SKM-1 treated with dmso at 0.1 percent for 144 hours (cell line): ENCODE results near the gene NCAPH2.

ENCODE experiments used
- DNase-seq: peaks from one replicate; lab custom pipeline; 2025; ENCODE audit not compliant: unreplicated experiment; lab: John Stamatoyannopoulos, UW

NCAPH2 gene

DNA sequence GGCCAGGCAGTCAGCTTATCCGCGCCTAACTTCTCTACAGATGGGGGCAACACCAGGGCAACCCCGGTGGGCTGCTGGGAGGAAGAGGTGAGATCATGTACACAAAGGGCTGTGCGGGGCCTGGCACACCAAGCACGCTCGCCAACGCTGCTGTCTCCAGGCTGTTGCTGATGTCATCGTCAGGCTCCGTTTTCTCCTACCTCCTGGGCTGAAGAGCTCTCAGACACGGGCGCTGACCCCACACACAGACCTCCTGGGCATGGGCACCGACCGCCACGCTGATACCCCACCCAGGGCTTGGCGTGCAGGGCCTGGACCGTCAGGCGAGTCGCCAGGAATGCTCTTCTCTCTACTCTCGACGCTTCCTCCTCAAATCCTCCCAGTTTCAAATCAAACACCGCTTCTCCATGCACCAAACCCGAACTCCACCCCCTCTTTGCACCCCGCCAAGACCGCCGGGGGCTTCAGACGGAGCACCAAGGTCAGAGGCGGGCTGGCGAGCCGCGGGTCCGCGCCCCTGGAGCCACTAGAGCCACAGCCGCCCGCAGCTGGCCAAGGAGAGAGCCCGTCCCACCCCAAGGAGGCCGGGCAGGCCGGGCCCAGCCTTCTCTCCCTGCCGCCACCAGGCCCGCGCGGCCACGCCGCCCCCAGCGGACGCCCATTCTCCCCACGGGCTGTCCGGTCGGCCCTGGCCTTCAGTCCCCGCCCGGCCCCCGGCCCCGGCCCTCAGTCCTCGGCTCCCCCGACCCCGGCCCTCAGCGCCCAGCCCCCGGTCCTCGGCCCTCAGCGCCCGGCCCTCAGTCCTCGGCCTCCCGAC, 34.0 kb upstream of the NCAPH2 start:
- no peak for DNase-seq

DNA sequence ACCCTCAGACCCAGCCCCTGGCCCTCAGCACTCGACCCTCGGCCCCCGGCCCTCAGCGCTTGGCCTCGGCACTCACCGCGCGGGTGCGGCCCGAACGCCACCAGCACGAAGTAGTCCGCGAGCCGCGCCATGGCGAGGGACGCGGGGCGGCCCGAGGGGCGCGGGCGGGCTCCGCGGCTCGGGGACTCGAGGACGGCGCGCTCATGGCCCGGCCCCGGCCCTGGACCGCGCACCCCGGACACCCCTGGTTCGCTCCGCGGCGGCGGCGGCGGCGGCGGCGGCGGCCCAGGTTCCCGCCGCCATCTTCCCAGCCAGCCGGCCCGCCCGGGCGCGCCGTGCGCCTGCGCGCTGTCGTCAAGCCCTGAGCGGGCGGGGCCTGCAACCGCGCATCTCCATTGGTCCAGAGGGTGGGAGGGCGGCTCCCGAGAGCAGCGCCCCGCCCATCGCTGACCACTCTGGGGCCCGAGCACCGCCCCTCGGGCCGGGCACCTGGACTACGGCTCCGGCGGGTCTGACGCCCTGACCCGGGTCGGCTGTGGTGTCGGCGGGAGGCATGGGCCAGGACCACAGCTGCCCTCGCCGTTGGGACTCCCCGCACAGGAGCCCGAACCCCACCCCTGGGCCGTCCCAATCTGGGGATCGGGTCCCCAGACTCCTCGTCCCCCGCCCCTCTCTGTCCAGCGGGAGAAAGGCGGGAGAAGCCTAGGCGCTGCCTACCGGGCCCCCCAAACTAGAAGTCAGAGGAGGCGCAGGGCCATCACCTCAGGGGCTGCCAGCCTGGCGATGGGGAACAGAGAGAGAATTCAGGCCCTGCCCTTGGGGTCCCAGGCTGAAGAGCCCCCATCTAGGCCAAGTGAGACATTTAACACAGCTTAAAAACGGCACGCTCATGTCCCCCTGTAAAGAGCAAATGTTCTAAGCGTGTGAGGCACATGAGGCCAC, 33.0 kb upstream of the NCAPH2 start, which contains the start of gene SBF1:
Gene SBF1 (minus strand): TSS at position 326 of the 942 bp plus-strand sequence. CDS start 195 bp downstream, at position 131.
- peak; percentile 84 for DNase-seq

DNA sequence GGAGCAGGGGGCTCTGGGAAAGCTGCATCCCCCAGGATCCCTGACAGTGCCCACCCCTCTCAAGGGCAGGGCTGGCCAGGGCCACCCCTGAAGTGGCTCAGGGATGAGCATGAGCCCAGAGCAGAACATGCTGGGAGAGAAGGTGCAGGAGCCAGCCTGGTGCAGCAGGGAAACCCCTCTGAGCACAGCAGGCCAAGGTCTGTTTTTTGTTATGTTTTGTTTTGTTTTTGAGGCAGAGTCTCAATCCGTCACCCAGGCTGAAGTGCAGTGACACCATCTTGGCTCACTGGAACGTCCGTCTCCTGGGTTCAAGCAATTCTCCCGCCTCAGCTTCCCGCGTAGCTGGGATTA, 32.4 kb upstream of the NCAPH2 start:
- no peak for DNase-seq

DNA sequence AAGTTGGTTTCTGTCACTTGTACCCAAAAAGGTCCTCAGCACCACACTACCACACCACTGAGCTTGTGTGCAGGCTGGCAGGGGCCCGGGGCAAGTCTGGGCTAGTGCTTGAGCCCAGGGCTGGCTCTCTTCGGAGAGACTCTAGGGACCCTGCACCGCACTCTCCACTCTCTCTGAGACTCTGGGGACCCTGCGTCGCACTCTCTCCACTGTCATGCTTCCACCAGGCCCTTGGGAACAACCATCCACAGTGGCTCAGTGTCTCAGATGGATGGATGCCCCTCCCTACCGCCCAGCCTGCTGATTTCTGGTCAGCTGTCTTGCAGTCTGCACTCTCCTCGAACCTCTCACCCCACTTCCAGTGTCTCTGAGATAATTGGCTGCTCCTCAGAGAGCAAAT, 31.2 kb upstream of the NCAPH2 start:
- DNase-seq: no peak

DNA sequence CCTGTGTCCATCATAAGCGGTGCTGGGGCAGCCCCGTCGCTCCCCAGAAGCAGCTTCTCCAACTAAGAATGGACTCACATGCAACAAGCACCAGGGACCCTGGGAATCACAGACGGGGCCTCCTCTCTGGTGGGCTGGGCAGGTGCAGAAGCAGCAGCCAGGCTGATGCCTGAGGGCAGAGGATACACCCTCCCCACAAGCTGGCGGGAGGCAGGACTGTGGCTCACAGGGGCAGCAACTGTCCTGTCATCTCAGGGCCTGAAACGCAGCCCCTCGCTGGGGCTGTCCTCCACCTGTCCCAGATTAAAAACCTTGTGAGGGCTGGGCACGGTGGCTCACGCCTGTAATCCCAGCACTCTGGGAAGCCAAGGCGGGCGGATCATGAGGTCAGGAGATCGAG, 30.1 kb upstream of the NCAPH2 start:
- DNase-seq: no peak

DNA sequence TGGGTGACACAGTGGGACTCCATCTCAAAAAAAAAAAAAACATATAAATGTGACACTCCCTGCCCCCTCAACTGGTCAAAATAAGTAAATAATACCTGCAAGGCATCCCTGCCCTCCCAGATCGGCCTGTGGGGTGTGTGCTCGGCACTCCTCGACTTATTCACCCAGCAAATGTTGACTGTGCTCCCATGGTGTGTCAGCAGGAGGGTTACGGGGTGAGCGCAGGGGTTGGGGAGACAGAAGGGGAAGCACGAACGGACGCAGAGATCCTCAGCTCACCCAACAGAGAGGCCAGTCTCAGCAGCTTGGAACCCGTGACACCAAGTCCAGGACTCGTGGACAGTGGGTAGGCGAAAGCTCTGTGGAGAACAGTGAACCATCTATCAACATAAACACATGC, 28.3 kb upstream of the NCAPH2 start:
- no peak for DNase-seq

DNA sequence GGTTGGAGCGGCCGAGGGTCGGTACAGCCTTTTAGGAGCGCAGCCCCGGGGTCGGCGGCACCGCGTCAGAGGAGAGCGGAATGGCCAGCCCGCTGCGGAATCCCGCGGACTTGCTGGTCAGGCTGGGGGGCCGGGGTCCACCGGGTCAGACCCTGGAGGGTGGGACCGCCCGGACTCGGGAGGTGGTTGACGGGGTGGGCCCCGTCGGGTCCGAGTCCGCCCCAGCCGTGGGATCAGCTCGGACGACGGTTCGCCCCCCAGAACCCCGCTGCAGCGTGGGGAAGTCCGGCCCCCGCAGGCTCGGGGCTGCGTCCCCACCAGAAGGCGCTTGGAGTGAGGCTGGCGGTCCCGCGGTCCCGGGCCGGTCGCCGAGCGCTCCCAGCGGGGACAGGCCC, 27.0 kb upstream of the NCAPH2 start:
- DNase-seq: no peak

DNA sequence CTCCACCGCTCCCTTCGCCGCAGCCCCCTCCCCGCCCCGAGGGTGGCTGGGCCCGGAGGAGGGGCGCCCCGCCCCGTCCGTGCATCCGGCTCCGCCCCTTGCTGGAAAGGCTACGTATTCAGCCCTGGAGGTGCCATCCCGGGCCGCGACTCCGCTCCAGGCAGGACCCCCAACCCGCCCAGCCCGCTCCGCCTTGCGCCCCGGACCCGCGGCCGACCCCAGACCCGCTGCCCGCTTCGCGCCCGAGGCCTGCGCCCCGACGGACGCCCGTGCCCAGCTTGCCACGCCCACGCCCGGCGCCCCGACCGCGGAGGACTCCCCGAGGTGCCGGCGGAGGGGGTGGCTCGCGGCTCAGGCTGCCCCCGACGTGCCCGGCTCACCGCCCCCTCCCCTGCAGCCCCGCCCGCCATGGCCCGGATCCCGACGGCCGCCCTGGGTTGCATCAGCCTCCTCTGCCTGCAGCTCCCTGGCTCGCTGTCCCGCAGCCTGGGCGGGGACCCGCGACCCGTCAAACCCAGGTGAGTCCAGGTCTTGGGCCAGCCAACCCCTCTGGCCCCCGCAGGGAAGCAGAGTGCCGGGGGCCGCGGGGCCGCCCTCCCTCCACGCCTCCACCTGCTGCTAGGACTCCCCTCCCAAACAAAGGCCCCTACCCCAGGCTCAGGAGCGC, 26.5 kb upstream of the NCAPH2 start, which contains the start of gene ADM2:
Gene ADM2 (plus strand): TSS at position 104 of the 667 bp plus-strand sequence. CDS start 305 bp downstream, at position 409.
- DNase-seq: no peak

DNA sequence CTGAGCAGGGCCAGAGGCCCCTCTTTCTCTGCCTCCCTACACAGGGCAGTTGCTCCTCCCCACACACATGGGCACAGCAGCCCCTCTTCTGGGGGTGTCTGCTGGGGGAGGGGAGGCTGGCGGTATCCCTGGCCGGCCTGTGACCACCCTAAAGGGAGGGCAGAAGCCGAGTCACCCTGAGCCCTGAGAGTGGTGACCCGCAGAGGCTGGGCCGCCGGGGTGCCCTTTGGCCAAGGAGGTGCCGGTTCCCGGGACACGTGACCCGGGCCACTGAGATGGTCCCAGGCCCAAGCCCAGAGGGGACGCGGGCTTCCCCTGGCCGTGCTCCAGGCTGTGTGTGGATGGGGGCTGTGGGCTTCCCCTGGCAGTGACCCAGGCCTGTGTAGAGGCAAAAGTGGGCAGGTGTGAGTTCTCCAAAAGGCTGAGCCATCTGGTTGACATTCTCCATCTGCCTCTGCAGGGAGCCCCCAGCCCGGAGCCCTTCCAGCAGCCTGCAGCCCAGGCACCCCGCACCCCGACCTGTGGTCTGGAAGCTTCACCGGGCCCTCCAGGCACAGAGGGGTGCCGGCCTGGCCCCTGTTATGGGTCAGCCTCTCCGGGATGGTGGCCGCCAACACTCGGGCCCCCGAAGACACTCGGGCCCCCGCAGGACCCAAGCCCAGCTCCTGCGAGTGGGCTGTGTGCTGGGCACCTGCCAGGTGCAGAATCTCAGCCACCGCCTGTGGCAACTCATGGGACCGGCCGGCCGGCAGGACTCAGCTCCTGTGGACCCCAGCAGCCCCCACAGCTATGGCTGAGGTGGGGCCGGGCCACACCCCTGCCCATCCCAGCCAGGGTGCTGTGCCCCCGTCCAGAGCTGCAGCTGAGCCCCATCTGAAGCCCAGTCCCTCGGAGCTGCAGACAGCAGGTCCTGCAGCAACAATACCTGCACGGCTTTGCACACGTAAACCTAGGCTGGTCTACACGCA, 25.6 kb upstream of the NCAPH2 start:
- no peak for DNase-seq

DNA sequence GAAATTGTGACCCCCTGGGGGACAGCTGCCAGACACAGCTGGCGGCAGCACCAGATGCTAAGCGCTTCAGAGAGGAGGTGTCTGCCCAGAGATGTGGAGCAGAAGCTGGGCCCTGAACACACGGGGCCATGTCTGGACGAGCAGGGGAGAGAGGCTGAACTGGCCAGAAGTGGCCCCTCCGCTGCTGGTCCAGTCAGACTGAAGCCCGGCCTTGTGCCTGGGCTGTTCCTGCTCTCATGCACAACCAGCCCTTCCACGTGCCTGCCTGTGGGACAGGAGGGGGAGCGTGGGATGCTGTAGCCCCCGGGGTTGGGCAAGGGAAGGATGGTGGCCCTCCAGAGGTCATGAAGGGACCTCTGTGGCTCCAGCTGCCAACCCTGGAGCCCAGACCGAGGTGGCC, 24.9 kb upstream of the NCAPH2 start:
- DNase-seq: no peak

DNA sequence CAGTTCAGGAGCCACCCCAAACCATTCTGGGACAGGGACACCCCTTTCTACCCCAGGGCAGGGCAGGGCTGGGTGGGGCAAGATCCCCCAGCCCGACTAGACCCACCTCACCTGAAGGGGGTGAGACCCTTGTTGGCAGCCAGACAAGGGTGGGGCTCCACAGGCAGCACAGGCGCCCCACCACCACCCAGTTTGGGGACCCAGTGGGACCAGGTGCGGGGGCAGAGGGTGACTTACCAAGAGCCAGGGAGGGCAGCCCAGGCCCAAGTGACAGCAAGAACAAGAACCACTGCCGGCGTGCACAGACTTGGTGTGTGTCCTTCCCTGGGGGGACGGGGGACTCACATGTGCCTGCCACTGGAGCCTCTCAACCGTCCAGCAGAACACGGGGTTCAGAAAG, 24.5 kb upstream of the NCAPH2 start:
- DNase-seq: no peak

DNA sequence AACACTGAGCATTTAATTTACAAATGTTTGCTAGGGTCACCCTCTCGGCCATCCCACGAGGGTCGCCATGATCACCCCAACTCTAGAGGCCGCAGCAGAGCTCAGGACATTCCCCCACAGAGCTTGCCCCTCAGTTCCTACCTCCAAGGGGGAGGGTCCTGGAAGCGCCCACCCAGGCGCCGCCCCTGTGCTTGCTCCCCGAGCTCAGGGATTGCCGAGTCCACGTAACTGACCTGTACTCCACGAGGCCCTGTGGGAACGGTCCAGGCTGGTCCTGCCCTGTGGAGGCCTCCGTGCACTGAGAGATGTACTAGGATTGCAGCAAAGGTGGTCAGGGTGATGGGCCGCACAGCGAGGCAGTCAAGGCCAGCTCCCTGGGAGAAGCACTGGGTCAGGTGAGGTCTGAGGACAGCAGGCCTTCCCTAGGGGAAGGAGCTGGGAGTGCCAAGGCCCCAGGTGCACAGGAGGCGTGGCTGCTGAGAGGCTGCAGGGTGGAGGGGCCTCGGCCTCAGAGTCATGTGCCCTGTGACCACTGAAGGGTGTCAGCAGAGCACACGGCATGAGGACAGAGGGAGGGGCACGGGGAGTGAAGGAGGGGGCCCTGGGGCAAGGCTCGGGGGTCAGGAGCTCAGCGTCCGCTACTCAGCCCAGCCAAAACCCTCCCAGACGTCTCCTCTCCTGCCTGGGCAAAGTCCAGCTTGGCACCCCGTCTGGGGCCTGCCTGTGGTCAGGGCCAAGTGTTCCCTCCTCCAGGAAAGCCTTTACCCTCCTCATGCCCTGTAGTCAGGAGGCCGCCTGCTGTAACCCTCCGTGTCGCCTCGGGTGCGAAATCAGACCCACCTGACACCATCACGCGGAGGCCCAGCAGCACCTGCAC, 23.8 kb upstream of the NCAPH2 start:
- no peak for DNase-seq

DNA sequence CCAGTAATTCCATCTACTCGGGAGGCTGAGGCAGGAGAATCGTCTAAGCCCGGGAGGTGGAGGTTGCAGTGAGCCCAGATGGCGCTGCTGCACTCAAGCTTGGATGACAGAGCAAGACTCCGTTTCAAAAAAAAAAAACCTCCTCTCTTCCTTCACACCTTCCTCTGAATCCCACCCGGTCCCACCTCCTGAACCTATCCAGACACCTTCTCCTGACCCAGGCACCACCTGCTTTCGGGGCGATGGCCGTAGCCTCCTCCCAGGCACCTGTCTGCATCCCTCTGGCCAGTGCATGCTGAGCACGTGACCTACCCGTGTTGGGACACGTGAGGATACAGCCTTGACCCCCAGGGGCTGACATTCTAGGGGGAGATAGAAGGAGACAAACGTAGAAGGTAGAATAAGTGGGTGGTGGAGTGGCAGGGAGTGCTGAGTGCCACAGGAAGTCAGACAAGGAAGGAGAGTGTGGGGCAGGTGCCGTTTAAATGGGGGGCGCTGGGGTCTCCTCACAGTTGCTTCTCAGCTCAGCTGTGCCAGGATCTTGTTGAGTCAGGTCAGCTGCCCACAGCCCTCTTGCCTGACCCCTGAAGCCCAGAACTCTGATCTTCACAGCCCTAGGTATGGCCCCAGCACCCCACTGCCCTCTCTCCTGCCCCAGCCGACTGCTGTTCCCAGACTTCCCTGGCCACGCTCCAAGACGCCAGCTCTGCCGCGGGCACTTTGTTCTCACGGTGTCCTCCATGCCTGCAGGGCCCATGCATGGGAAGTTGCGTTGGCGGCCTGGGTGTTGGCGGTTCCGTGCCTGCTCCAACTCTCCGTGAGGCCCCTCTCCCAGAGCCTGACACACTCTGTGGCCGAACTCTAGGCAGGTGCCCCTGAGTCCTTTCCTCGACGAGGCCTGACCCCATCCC, 22.5 kb upstream of the NCAPH2 start:
- no peak for DNase-seq

DNA sequence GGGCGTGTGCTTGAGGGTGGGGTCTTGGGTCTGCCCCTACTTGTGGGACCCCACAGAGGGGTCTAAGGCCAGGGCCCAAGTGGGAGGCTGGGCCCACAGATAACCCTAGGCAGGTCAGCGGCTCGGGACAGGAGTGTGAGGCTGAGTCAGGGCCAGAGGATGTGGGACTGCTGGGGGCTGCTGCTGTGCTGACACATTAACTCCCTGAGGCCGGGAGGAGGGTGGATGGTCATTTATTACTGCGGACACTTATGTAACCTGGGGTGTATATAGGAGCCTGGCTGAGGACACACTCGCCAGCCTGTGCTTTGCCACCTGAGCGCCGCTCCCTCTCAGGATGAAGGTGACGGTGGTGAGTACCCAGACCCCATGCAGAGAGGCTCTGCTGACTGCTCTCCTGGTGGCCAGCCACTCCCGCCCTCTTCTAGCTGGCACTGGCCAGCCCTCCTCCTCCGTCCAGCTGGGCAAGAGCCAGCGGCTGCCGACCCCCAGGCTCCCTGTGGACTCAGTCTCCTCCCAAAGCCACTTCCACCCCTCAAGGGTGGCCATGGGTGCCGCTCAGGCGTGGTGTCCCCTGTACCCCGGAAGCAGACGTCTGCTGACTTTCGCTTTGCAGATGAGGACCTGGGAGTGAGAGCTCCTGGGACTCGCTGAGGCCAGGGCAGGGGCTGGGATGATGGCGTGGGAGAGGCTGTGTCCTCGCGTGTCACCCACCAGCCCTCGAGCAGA, 21.3 kb upstream of the NCAPH2 start, which contains the start of gene MIOX:
Gene MIOX (plus strand): TSS at position 299 of the 729 bp plus-strand sequence. CDS start 39 bp downstream, at position 338.
- no peak for DNase-seq

DNA sequence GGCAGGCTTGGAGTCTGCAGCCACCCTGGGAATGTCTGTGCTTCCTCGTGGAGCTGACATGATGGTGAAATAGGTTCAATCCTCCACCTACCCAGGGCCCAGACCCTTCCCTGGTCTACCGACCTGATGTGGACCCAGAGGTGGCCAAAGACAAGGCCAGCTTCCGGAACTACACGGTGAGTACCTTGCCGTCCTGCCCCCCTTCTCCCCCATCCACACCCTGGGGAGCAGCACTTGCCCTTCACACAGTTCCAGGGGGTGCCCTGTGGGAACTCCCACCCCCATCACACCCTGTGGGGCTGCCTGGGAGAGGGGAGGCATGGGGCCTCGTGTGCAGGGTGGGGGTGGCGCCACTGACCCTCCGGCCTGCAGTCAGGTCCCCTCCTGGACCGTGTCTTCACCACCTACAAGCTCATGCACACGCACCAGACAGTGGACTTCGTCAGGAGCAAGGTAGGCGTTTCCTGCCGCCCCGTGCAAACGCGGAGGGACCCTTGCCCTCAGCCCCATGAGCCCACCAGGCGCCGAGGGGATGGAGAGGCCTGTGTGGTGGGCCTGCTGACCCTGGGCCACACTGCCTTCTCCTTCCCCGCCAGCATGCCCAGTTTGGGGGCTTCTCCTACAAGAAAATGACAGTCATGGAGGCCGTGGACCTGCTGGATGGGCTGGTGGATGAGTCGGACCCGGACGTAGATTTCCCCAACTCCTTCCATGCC, 20.6 kb upstream of the NCAPH2 start:
- no peak for DNase-seq

DNA sequence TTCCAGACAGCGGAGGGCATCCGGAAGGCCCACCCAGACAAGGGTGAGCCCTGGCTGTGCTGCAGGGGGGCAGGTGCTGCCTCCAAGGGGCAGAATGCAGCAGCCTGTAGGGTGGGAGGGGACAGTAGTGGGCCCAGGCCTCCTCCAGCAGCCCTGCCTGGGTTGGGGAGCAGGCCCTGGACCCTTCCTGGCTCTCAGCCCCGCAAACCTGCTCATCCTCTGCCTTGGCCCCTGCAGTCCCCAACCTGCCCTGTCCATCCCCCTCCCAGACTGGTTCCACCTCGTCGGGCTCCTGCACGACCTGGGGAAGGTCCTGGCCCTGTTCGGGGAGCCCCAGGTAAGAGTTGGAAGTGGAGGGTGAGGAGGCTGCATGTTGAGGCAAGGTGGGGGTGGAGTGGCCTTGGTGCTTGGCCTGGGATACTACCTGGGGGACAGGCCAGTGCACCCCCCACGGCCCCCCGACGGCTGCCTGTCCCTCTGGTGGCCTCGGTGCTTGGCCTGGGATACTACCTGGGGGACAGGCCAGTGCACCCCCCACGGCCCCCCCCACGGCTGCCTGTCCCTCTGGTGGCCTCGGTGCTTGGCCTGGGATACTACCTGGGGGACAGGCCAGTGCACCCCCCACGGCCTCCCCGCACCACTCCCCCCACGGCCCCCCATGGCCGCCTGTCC, 19.9 kb upstream of the NCAPH2 start:
- DNase-seq: no peak
